Retinal pigment epithelial cell (primary cell): ENCODE measurements around the gene SEC23A.
"Not testable (repeated sequence)": the region's sequence is repeated elsewhere in the genome, so short reads cannot be mapped to it uniquely, and the experiment has no call there.

Experiments
- DNase-seq: peaks from one replicate; pipeline ENCODE4 v3.0.0-alpha.2; 2010; ENCODE audit warnings: low read depth
- H3K4me3 ChIP-seq: 2 replicates; pipeline ENCODE4 v1.5.1; 2011; ENCODE audit warnings: mild to moderate bottlenecking, low read length, control low read depth, moderate library complexity
- TF ChIP-seq, protein P1 (sequence below): conservative IDR thresholded peaks from 2 replicates; pipeline ENCODE4 v1.5.1; 2011; ENCODE audit warnings: low read depth, low read length, control low read depth, inconsistent platforms

Gene SEC23A

DNA sequence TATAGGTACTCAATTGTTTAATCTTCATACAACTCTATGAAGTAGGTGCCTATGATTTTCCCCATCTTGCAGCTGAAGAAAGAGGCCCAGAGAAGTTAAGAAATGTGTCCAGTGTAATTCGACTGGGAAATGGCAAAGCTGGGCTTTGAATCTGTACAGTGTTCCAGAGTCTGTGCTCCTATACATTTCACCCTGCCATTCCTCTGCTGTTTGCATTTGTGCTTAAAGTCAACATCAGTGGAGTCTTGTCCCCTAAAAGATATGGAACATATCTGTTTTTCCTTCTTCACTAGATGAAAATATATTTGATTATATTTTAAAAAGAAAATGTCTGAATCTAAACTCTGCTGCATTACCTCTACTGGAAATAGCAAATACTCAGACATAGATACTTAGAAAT lies 88.6 kb downstream of the SEC23A start:
- no peak for DNase-seq
- no peak overlapping the region for H3K4me3 ChIP-seq
- TF ChIP-seq, protein P1, sequence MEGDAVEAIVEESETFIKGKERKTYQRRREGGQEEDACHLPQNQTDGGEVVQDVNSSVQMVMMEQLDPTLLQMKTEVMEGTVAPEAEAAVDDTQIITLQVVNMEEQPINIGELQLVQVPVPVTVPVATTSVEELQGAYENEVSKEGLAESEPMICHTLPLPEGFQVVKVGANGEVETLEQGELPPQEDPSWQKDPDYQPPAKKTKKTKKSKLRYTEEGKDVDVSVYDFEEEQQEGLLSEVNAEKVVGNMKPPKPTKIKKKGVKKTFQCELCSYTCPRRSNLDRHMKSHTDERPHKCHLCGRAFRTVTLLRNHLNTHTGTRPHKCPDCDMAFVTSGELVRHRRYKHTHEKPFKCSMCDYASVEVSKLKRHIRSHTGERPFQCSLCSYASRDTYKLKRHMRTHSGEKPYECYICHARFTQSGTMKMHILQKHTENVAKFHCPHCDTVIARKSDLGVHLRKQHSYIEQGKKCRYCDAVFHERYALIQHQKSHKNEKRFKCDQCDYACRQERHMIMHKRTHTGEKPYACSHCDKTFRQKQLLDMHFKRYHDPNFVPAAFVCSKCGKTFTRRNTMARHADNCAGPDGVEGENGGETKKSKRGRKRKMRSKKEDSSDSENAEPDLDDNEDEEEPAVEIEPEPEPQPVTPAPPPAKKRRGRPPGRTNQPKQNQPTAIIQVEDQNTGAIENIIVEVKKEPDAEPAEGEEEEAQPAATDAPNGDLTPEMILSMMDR: no peak

DNA sequence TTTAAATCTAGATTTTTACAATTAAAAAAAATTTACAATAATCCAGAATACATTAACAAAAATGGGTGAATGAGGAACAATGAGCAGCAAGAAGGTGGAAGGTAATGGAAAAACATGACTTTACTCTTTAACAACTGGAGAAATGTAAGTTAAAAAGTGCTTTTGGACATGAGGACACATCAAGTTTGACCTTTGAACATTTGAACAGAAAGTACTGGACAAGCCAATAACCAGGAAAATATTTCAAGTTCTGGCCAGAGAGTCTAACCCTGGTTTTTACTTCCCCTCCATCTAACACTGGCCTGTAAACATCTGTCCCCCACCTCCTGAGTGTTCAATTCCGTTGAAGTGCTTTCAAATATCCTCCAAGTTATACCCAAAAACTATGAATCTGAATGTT lies 94.1 kb downstream of the SEC23A start:
- not testable (repeated sequence) for DNase-seq, H3K4me3 ChIP-seq

DNA sequence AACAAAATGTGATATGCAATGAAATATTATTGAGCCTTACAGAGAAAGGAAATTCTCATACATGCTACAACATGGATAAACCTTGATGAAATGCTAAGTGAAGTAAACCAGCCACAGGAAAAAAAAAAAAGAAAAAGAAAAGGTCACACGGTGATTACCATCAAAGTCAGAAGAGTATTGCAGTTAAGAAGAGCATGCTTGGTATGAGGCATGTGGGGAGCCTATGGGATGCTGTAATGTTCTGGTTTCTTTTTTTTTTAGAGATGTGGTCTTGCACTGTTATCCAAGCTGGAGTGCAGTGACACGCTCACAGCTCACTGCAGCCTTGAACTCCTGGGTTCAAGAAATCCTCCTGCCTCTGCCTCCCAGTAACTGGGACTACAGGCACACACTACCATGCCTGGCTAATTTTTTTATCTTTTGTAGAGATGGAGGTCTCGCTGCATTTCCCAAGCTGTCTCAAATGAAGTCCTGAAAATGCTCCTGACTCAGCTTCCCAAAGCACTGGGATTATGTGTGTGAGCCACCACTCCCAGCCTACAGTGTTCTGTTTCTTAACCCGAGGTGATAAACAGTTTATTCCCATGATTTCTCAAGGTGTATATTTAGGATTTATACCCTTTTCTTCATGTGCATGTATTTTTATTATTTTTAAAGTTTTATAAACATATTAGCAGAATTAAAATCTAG lies 96.2 kb downstream of the SEC23A start:
- no peak overlapping the region for H3K4me3 ChIP-seq
- TF ChIP-seq, protein P1: no peak
- DNase-seq: peak; percentile 8

DNA sequence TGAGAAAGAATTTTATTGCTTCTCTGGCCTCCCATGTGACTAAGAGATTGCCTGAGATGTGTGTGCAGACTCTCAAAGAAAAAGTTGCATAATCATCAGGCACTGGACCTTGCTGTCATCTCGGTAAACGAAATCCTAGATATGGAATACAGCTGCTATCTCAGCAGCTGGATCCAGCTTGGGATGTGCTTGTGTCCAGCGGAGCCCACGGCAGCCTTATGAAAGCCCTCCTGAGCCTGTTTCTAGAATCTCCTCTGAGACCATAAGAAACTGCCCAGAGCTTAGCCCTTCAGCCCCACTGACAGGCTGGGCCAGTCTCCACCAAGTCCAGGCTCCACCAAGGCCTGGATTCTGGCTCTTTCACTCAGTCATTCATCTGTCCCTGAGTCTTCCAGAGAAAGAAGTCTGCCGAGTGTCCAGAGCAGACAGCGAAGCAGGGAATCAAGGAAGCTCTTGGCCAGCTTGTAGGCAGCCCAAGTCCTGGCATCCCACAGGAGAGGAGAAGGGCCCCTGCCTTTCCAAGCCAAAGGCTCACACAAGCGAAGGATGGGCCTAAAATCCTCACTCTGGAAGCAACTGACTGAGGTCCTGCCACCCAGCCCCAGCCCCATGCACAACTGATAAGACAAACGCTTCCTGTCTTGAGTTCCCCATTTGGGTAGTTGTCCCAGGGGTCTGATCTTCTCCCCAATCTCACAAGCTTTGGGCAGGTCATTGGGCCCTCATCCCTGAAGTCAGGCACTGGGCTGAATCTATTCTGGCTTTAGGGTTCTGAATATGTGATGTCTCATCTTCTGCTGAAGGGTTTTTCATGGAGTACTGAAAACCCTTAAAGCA lies 97.8 kb downstream of the SEC23A start:
- H3K4me3 ChIP-seq: no peak overlapping the region
- DNase-seq: no peak
- TF ChIP-seq, protein P1: no peak

DNA sequence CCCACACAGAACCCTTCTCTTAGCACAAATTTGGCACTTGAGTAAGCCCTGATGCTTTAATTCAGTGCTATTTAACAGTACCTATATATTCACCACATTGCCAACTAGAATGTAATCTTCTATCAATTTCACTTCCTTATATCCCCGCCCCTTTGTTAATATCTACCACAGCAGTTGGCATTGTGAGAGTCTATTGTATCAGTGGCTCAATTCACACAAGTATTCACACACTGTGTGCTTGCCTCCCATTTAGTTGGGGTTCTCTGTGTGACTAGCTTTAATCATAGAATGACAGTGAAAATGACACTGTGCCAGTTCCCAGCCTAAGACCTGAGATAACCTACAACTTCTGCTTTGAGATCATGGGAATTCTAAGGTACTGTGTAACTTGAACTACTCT lies 103.1 kb downstream of the SEC23A start:
- no peak overlapping the region for H3K4me3 ChIP-seq
- DNase-seq: no peak
- TF ChIP-seq, protein P1: no peak

DNA sequence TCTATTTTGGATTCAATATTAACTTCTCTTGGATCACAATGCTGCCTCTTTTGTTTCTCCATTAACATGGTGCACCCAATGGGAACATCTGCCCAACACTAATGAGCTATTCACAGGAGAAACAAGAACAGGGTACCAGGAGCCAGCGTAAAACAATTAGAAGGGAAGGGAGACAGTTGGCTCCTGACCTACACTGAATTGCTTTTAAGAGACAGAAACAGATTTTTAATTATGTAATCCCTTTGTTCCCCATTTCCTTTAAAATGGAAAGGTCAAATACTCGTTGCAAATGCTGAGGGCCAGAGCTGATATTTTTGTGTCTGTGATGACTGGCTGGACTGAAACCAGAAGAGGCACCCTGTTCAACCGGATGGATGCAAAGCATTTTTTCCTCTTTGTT lies 108.3 kb downstream of the SEC23A start:
- TF ChIP-seq, protein P1: no peak
- DNase-seq: no peak
- no peak overlapping the region for H3K4me3 ChIP-seq

DNA sequence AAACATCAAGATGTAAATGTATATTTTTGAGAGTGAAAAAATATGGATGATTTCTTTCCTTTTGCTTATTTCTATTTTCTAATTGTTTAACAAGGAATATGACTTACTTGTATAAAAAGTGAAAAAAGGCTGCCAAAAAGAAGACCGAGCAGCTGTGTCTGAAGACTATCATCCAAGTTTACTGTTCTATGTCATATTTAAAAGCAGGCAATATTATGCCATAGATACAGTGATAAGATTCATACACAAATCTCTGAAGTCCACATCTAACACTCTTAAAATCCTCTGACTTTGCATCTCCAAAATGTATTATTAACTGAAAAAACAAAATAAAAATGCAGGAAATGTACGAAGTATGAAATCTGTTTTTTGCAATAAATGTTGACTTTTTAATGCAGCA lies 109.1 kb downstream of the SEC23A start:
- H3K4me3 ChIP-seq: no peak overlapping the region
- TF ChIP-seq, protein P1: no peak
- no peak for DNase-seq
